Measurements from ENCODE around the gene SYT14.
"Not testable (repeated sequence)": the region's sequence is repeated elsewhere in the genome, so short reads cannot be mapped to it uniquely, and the experiment has no call there.

DNA sequence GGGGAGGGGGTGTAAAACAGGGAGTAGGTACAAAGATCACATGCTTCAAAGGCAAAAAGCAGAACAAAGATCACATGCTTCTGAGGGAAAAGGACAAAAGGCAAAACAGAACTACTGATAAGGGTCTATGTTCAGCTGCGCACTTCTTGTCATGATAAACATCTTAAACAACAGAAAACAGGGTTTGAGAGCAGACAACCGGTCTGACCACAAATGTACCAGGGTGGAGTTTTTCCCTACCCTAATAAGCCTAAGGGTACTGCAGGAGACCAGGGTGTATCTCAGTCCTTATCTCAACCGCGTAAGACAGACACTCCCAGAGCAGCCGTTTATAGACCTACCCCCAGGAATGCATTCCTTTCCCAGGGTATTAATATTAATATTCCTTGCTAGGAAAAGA is 258.2 kb downstream of the SYT14 start:
- TF ChIP-seq, protein P1, sequence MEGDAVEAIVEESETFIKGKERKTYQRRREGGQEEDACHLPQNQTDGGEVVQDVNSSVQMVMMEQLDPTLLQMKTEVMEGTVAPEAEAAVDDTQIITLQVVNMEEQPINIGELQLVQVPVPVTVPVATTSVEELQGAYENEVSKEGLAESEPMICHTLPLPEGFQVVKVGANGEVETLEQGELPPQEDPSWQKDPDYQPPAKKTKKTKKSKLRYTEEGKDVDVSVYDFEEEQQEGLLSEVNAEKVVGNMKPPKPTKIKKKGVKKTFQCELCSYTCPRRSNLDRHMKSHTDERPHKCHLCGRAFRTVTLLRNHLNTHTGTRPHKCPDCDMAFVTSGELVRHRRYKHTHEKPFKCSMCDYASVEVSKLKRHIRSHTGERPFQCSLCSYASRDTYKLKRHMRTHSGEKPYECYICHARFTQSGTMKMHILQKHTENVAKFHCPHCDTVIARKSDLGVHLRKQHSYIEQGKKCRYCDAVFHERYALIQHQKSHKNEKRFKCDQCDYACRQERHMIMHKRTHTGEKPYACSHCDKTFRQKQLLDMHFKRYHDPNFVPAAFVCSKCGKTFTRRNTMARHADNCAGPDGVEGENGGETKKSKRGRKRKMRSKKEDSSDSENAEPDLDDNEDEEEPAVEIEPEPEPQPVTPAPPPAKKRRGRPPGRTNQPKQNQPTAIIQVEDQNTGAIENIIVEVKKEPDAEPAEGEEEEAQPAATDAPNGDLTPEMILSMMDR (IDR thresholded peaks at IDR 0.05; ENCODE audit: low read length), result not testable (repeated sequence)
- not testable (repeated sequence) for TF ChIP-seq EZH2 (optimal IDR thresholded peaks at IDR 0.05; ENCODE audit: low read depth, low read length); EZH2phosphoT487 (IDR thresholded peaks at IDR 0.05; ENCODE audit: low read length)
